GM23338 (cell line): Measurements from ENCODE around the gene PCNT. TPM values are rescaled to one million over a fixed set of nuclear protein-coding genes. Genes with fewer than 3 reads are reported as not detected.

ENCODE experiments used
- ATAC-seq: fragments of 200-7000 bp; cut with Tn5 transposase; 3 replicates; pipeline ENCODE4 v1.9.1; 2020
- DNase-seq: peaks from one replicate; pipeline ENCODE4 v3.0.0-alpha.2; 2015; ENCODE audit warnings: low spot score
- H2AFZ ChIP-seq: fragments of 200-600 bp; sonication (generic); 2 replicates; pipeline ENCODE4 v1.8.0; 2016; ENCODE audit warnings: antibody characterized with exemption, mild to moderate bottlenecking, moderate library complexity
- H3F3A ChIP-seq: fragments of 200-600 bp; sonication (generic); replicated peaks from 2 replicates; pipeline ENCODE4 v1.8.0; 2017; ENCODE audit warnings: antibody characterized with exemption, mixed run types, low read depth
- H3K27ac ChIP-seq: fragments of 200-600 bp; sonication (generic); 2 replicates; pipeline ENCODE4 v1.6.1; 2016; ENCODE audit warnings: low read depth
- H3K27me3 ChIP-seq: fragments of 200-600 bp; sonication (generic); 2 replicates; pipeline ENCODE4 v1.8.0; 2016; ENCODE audit warnings: mild to moderate bottlenecking, mixed run types, moderate library complexity; ENCODE audit not compliant: insufficient read depth
- H3K36me3 ChIP-seq: fragments of 200-600 bp; sonication (generic); 2 replicates; pipeline ENCODE4 v1.8.0; 2016; ENCODE audit warnings: mild to moderate bottlenecking; ENCODE audit not compliant: insufficient read depth
- H3K4me1 ChIP-seq: fragments of 200-600 bp; sonication (generic); 2 replicates; pipeline ENCODE4 v1.8.0; 2016; ENCODE audit warnings: mild to moderate bottlenecking, moderate library complexity; ENCODE audit not compliant: insufficient read depth
- H3K4me2 ChIP-seq: fragments of 200-600 bp; sonication (generic); 2 replicates; pipeline ENCODE4 v1.7.1; 2017; ENCODE audit warnings: mixed run types
- H3K4me3 ChIP-seq: fragments of 200-600 bp; sonication (generic); 2 replicates; pipeline ENCODE4 v1.6.1; 2016; ENCODE audit warnings: mixed run types
- H3K79me2 ChIP-seq: fragments of 200-600 bp; sonication (generic); replicated peaks from 2 replicates; pipeline ENCODE4 v1.8.0; 2017; ENCODE audit warnings: mild to moderate bottlenecking; ENCODE audit not compliant: insufficient read depth
- H3K9me2 ChIP-seq: fragments of 200-600 bp; sonication (generic); 2 replicates; pipeline ENCODE4 v1.8.0; 2017; ENCODE audit not compliant: insufficient read depth
- H4K20me1 ChIP-seq: fragments of 200-600 bp; sonication (generic); replicated peaks from 2 replicates; pipeline ENCODE4 v1.8.0; 2017; ENCODE audit warnings: mild to moderate bottlenecking; ENCODE audit not compliant: insufficient read depth
- H3K27ac Mint-ChIP-seq: 2 replicates; pipeline ENCODE4 v1.8.0; 2020; ENCODE audit warnings: inconsistent platforms, mild to moderate bottlenecking, moderate library complexity, mixed read lengths
- H3K27me3 Mint-ChIP-seq: 3 replicates; pipeline ENCODE4 v1.8.0; 2022; ENCODE audit warnings: low read depth, mild to moderate bottlenecking, moderate library complexity, mixed read lengths, inconsistent platforms; ENCODE audit not compliant: insufficient read depth, poor library complexity
- H3K36me3 Mint-ChIP-seq: 3 replicates; pipeline ENCODE4 v1.8.0; 2021; ENCODE audit warnings: low read depth, mild to moderate bottlenecking, inconsistent platforms, moderate library complexity, mixed read lengths
- H3K4me1 Mint-ChIP-seq: 3 replicates; pipeline ENCODE4 v1.8.0; 2020; ENCODE audit warnings: mild to moderate bottlenecking, inconsistent platforms, mixed read lengths
- H3K4me3 Mint-ChIP-seq: 3 replicates; pipeline ENCODE4 v1.8.0; 2021; ENCODE audit warnings: moderate library complexity, mild to moderate bottlenecking, inconsistent platforms, mixed read lengths
- H3K9me3 Mint-ChIP-seq: 3 replicates; pipeline ENCODE4 v1.8.0; 2020; ENCODE audit warnings: moderate library complexity, mild to moderate bottlenecking, inconsistent platforms, mixed read lengths
- NANOG ChIP-seq: IDR thresholded peaks from 2 replicates; pipeline ENCODE4 v1.6.1; 2016; ENCODE audit warnings: antibody characterized with exemption, borderline replicate concordance
- ZNF462 ChIP-seq: fragments of 250-450 bp; sonication (Bioruptor Pico); IDR thresholded peaks from 2 replicates; pipeline ENCODE4 v1.5.0; 2020; ENCODE audit warnings: mild to moderate bottlenecking, moderate library complexity
- polyA plus RNA-seq: library from polyadenylated mRNA; unstranded; fragments of >200 nt; fragmentation: Nextera tagmentation; extraction: Ambion mirVana; gene quantifications from 2 replicates; pipeline ENCODE4 v1.2.1, GENCODE V29; 2016
- total RNA-seq: library from RNA; depleted of rRNA; stranded (reverse); fragments of >200 nt; shearing (Covaris generic); gene quantifications from 2 replicates; pipeline ENCODE4 v1.2.3, GENCODE V29; 2014
- TF ChIP-seq, protein P1 (sequence below), 2 experiments: fragments of 200-600 bp in 1 of 2; sonication (generic) in 1 of 2; conservative IDR thresholded peaks; 2 replicates each; pipeline versions ENCODE4 v1.5.1 to v1.6.1; 2016 to 2017; ENCODE audit warnings: antibody characterized with exemption in 2 of 2, low read depth in 2 of 2, mild to moderate bottlenecking in 2 of 2, moderate library complexity in 1 of 2

Gene PCNT
- total and polyA plus RNA-seq, 2 experiments from 2014 or later: 39.6 to 46.1 TPM

GRCh38 chr21:46482225-46482845, 158.4 kb downstream of the PCNT start:
- TF ChIP-seq NANOG (no peak), ZNF462 (no peak)
- TF ChIP-seq, protein P1, sequence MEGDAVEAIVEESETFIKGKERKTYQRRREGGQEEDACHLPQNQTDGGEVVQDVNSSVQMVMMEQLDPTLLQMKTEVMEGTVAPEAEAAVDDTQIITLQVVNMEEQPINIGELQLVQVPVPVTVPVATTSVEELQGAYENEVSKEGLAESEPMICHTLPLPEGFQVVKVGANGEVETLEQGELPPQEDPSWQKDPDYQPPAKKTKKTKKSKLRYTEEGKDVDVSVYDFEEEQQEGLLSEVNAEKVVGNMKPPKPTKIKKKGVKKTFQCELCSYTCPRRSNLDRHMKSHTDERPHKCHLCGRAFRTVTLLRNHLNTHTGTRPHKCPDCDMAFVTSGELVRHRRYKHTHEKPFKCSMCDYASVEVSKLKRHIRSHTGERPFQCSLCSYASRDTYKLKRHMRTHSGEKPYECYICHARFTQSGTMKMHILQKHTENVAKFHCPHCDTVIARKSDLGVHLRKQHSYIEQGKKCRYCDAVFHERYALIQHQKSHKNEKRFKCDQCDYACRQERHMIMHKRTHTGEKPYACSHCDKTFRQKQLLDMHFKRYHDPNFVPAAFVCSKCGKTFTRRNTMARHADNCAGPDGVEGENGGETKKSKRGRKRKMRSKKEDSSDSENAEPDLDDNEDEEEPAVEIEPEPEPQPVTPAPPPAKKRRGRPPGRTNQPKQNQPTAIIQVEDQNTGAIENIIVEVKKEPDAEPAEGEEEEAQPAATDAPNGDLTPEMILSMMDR (conservative IDR thresholded peaks at IDR 0.05; ENCODE audit: low read depth in 2 of 2): no peak
- H3K4me3 ChIP-seq: no peak overlapping the region
- ATAC-seq (no peak), DNase-seq (no peak)
- H3K4me3 Mint-ChIP-seq: no peak overlapping the region
- no peaks in the 10 kb centered on the region; the same call in 2 of the 3 replicates for H3K36me3 Mint-ChIP-seq
- H3K9me3 Mint-ChIP-seq: no peaks in the 10 kb centered on the region
- H3K36me3 ChIP-seq: 0 out of 2 replicates have a peak, but pooled peaks cover 5% of the 10 kb centered on the region
- no peak overlapping the region for H3K27ac ChIP-seq
- no peaks in the 10 kb centered on the region for H3K9me2 ChIP-seq
- no peaks in the 10 kb centered on the region for H3F3A ChIP-seq
- H4K20me1 ChIP-seq: peaks cover 18% of the 10 kb centered on the region; the same call in 1 of the 2 replicates
- no peaks in the 10 kb centered on the region for H3K27me3 ChIP-seq
- no peaks in the 10 kb centered on the region for H3K4me1 ChIP-seq
- H3K4me2 ChIP-seq: no peak overlapping the region
- H3K79me2 ChIP-seq: peaks cover 24% of the 10 kb centered on the region; the same call in 1 of the 2 replicates
- no peak overlapping the region for H3K27ac Mint-ChIP-seq
- H3K27me3 Mint-ChIP-seq: peaks cover 2% of the 10 kb centered on the region
- H3K4me1 Mint-ChIP-seq: no peaks in the 10 kb centered on the region
- H2AFZ ChIP-seq: no peak overlapping the region
